Tongue (tissue), 2 donors: ENCODE results near the gene MIEF2. TPM values are rescaled to one million over a fixed set of nuclear protein-coding genes. Genes with fewer than 3 reads are reported as not detected.

Experiments
- DNase-seq: peaks from one replicate; pipeline ENCODE4 v3.0.0-alpha.2; 2015
- total RNA-seq: library from RNA; depleted of rRNA; stranded (reverse); fragments of >200 nt; gene quantifications from one replicate; pipeline ENCODE4 v1.2.3, GENCODE V29; 2014

MIEF2 gene
- total RNA-seq, 1 donor from 2014 or later = 26.6 TPM

DNA sequence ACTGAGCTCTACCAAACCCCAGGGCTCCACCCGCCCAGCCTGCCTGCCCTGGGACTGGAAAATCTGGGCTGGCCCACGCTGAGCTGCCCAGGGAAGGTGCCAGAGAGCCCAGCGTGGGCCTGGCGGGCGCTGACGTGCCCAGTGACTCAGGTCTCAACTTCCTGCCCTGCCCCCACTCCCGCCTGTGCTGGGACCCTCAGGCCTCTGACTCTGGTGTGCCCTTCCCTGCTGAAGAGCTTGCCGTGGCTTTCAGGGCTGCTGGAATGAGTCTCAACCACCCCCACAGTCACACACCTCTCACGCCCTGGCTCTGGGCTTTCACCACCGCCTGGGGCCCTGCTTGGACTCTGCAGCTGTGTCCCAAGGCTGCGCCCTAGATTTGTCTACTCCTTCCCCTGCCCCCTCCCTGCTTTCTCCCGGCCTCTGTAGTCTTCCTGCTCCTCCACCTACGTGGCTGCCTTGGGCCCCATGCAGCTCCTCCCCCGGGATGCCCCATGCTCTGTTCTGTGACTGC is 24.7 kb upstream of the MIEF2 start:
- DNase-seq = no peak

DNA sequence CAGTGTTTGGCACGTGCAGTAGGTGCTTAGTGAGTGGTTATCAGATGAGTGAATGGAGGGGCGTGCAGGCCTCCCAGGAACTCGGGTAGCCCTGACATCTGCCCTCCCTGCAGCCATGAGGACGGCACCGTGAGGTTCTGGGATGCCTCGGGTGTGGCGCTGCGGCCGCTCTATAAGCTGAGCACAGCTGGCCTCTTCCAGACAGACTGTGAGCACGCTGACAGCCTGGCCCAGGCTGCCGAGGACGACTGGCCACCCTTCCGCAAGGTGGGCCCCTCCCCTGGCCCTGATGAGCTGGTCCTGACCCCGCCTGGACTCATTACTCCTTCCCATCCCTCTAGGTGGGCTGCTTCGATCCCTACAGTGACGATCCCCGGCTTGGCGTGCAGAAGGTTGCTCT is 24.0 kb upstream of the MIEF2 start:
- DNase-seq = no peak

DNA sequence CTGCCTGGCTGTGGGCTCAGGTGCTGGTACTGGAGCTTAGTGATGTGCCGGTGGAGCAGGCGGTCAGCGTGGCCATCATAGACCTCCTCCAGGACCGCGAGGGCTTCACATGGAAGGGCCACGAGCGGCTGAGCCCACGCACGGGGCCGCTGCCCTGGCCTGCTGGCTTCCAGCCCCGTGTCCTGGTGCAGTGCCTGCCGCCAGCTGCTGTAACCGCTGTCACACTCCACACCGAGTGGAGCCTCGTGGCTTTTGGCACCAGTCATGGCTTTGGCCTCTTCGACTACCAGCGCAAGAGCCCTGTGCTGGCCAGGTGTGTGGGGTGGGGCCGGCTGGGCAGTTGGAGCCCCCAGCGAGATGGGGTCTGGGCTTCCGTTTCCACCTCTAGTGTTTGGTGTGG is 23.0 kb upstream of the MIEF2 start:
- DNase-seq = no peak

DNA sequence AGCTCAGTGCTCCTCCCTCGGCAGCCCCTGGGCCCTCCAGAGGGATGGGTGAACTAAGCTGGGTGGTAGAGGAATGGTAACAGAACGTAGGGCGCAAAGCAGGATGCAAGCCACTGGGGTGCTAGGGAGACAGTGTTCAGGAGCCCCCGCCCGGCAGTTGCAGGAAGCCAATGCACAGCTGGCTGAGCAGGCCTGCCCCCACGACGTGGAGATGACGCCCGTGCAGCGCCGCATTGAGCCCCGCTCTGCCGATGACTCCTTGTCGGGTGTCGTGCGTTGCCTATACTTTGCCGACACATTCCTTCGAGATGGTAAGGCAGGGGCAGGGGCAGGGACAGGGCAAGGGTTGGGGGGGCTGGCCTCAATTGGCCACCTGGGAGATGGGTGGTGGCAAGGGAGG is 22.2 kb upstream of the MIEF2 start:
- no peak for DNase-seq

DNA sequence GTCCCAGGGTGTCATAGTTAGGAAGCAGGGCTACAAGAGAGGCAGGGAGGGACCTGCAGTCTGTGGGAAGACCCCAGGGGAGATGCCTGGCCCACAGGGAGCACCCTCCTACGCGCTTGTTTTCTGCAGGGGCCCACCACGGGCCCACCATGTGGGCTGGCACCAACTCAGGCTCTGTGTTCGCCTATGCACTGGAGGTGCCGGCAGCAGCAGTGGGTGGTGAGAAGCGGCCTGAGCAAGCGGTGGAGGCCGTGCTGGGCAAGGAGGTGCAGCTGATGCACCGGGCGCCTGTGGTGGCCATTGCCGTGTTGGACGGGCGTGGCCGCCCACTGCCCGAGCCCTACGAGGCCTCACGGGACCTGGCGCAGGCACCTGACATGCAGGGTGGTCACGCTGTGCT is 20.0 kb upstream of the MIEF2 start:
- DNase-seq = no peak

DNA sequence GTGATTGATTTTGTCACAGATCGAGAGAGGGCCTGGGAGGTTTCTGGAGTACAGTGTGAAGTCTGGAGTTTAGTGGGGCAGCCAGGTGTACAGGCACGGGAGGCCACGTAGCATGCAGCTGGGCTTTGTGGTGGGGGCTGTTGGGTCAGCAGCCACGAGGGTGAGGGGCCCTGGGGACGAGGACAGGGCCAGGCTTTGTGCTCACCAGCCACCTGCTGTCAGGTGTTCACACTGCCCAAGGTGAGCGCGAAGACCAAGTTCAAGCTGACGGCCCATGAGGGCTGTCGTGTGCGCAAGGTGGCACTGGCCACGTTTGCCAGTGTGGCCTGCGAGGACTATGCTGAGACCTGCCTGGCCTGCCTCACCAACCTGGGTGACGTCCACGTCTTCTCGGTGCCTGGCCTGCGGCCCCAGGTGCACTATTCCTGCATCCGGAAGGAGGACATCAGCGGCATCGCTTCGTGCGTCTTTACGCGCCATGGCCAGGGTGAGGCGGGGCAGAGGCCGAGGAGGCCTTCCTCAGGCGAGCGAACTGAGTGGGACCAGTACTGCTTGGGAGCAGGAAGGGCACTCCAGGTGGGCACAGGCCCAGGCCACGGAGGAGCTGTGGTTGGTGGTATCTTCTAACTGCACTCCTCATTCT is 19.1 kb upstream of the MIEF2 start:
- DNase-seq = no peak

DNA sequence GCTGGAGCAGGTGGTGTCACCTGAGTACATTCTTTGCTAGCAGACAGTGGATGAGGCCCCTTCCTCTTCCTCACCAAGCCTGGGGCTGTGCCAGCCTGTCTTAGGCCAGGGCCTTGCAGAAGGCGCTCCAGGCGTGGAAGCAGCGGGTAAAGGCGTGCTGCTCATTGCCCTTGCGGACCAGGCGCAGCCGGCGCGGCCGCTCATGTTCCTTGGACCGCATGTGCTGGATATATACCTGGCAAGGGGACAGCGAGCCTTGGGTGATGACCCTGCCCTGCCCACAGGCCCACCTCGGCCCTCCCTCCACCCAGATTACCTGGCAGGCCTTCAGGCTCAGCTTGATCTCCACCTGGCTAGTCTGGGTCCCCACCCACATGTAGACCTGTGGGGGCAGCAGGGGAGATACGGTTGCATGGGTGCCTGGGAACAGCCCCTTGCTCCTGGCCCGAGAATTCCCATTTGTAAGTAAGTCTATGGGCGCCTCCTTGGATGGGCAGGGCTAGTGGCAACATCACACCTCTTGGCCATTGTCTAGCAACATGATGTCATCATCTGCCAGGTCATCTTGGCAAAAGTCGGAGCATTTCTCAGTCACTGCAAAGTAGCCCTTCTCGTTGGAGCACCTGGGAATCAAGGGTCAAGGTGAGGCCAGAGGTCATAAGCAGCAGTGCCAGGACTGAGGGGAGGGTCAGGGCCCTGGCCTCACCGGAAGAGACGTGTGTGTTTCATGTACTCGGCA is 15.3 kb upstream of the MIEF2 start:
- DNase-seq = no peak

DNA sequence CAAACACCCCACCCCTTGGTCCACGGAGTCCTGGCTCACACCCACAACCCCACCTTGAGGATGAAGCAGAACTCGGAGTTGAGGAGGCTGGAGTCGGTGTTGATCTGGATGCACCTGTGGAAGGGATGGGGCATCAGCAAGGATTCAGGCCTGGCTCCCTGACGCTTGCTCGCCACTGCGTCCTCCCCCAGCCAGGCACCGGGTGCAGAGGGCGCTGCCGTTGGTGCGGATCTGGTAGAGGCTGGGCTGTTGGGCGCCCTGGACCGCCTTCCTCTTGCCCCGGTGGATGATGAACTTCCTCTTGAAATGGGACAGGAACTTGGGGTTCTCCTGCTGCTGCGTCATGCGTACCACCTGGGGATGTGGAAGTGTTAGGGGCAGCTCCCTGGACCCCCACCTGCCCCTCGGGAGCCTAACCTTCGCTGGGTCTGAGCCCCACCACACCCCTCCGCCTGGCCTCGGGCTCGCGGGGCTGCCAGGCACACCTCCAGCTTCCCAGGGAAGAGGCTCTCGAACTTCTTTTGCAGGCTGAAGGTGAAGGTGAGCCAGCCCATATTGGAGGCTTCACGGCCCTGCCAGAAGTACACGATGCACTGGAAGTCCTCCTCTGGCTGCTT is 14.2 kb upstream of the MIEF2 start:
- no peak for DNase-seq

DNA sequence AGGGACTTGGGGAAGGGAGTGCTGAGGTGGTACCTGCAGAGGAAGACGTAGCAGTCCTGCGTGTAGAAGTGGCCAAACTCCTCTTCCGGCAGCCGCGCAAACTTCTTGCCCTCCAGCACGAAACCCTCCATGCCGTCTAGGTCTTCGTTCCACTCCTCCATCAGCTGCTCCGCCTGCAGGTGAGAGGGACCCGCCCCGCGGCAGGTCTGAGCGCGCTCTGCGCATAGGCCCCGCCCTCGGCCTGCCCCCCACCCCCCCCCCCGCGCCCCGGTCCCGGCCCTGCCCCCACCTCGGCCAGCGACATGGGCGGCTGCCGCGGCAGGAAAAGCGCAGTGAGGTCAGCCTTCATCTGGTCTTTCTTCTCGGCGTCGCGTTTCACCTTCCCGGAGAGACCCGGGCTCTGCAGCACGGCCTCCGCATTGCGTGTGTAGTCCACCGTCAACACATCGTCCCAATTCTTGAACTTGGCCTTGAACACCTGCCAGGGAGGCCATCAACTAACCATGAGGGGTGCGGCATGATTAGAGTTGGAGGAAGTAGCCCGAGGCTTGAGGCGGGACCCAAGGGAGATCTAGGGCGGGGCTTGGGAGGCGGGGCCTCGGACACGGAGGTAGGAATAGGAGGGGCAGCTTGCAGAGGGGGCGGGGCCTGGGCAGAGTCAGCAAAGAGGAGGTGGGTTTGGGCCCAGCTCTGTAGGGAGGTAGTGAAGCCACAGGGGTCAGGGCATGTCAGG is 13.4 kb upstream of the MIEF2 start:
- DNase-seq = peak; percentile 70

DNA sequence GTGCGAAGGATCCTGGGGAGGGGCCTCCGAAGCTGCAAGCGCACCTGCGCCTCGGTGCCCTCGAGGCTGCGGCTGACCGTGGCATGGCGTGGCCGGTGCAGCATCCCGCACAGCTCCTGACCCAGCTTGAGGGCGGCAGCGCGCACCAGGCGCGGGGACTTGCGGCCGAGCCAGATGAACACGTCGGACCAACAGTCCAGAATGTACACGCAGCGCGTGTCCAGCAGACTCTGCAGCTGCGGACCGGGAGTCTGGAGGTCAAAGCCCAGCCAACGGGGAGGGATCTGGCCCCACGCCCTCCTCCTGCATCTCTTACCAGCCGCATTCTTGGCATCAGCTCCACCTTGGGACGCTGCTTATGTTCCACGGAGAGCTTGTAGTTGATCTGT is 12.9 kb upstream of the MIEF2 start:
- no peak for DNase-seq

DNA sequence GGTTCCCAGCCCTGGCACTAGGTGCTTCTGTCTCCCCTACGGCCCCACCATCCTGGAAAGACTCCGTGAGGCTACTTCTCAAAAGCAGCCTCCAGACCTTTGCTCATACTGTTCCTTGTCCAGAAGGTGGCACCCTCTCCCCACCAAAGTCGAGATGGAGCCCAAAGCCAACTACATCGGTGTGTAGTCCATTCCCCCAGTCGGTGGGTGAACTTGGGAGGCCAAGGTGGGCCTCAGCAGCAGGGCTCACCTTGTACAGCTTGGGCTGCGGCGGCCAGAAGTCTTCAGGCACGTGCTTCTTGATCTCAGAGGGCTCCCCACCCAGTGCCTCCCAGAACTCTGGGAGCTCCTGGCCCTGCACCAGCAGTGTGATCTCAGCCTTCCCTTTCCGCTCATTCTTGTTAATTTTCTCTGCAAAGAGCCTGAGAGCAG is 12.1 kb upstream of the MIEF2 start:
- DNase-seq = peak; percentile 87

DNA sequence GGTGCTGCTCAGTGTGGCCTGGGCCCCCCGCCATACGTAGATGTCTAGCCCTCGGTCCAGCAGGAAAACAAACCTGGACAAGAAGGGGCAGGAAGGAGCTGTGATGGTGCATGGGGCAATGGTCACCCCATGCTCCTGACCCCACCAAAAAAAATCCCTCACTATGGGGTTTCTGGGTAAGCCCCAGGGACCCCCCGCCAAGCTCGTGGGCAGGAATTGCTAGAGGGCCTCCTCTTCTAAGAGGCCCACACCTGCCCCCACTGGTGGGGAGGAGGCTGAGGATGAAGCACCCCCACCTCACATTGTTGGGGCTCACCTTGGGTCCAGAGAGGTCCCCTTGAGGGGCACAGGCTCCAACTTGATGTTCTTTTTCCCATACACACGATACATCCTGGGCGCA is 11.7 kb upstream of the MIEF2 start:
- DNase-seq = no peak

DNA sequence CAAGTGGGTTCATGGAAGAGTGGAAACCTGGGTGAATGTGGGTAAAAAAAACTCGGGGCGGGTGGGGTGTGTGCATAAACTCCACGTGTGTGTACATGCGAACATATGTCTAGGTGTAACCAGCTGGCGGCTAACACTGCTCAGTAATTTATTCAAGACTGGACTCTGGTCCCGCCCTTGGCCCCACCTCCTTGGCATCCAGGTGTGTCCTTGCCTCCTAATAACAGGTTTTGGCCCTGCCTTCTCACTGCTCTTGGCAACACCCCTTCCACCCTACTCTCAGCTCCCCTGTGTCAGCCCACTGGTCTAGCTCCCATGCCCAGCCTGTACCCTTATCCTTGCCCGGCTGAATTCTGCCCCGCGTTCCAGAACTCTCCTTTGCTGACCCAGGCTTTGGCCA is 10.2 kb upstream of the MIEF2 start:
- DNase-seq = no peak

DNA sequence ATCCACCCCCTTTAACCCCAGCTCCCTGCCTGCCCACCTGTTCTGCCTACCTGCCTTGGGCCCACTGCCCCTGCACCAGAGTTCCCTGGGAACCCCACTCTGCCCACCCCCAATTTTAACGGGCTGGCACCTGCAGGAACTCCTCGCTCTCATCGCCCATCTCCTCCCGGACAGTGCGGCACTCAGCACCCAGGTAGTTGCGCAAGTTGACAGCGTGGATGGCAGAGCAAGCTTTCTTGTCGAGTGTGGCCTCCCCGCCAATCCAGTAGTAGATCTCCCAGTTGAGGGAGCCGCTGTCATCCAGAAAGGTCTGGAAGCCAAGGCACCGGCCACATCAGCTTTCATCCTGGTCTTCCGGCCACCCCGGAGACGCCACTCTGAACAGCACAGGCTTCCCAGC is 9.8 kb upstream of the MIEF2 start:
- DNase-seq = no peak

DNA sequence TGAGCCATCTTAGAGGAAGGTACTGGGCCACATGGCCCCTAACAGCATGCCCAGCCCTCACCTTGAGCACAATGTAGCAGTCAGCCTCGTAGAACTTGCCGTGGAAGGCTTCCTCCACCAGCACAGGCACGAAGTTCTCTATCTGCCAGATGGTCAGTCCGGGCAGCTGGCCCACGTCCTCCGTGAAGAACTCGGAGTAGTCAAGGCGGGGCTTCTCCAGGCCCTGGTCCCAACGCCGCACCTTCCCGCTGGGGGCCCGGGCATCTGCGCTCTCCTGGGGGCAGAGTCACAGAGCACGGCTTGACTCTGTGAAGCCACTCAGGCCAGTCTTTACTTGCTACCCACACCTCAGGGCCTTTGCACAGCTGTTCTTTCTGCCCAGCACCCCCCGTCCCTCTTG is 9.3 kb upstream of the MIEF2 start:
- DNase-seq = no peak

DNA sequence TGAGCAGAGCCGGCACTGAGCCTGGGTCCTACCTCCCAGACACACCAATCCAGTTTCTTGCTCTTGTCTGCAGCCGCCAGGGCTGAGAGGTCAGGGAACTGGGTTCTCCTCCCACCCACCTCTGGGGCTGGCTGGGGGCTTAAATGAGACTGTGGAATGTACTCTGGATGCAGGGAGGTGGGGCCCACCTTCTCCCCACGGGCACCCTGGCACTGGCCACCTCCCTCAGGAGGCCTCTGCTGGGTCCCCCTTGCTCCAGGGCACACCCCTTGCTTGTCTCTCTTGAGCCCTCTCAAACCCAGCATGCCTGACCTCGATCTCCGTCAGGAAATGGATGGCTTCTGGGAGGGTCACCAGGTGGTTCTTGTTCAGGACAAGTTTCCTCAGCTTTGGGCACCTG is 8.3 kb upstream of the MIEF2 start:
- DNase-seq = no peak

DNA sequence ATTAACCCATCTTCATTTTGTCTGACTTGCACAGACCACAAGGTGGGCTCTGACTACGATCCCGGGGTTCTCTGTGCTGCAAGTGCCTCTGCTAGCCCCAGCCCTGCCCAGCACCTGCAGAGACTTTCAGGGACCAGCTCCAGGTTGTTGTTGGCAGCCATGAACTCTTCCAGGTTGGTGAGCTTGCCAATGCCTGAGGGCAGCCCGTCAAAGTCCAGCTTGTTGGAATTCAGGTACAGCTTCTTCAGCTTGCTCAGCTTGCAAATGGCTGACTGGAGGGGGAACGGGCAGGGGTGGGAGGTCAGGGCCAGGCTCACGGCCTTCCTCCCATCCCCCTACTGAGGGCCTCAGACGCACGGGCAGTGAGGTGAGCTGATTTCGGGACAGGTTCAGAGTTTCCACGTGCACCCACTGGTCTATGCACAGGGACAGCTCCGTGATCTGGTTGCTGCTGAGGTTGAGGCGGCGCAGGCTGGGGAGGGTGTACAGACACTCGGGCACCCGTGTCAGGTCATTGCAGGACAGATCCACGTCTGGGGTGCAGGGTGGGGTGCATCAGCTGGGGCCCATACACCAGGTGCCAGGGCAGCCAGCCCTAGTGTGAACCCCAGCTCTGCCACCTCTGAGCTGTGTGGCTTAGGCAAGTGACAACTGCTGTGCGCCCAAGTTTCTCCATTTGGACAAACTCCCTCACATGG is 7.1 kb upstream of the MIEF2 start:
- DNase-seq = no peak

DNA sequence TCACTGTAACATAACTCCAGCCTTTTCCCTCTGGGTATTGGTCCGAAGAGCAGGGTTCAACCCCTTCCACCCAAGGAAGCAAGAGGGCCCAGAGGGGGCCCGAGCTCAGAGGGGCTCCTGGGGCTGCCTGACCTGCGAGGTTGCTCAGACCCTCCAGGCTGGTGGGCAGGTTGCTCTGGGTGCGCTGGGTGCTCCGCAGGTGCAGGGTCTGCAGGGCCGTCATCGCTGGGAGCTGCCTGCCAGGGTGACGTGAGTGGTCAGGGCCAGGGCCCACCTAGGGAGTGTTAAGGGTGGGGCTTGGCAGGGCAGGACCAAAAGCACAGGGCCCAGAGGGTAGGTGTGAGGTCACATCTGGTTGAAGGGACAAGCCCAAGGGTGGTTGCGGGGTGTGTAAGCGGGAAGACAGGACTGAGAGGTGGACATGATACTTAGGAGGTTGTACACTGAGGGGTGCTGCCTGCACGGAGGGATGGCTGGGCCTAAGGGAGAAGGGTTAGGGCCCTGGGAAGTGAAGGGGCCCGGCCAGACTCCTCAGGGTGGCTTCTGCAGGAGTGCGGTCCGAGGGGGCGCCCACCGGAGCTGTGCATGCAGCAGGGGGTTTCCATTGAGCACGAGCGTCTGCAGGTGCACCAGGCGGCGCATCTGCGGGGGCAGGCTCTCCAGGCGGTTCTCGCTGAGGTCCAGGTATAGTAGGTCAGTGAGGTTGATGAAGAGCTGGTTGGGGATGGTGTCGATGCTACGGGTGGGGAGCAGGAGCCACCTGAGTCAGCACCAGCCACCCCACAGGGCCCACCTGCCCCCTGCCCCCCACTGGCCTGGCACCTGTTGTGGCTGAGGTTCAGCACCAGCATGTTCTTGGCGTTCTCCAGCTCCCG is 6.3 kb upstream of the MIEF2 start:
- no peak for DNase-seq

DNA sequence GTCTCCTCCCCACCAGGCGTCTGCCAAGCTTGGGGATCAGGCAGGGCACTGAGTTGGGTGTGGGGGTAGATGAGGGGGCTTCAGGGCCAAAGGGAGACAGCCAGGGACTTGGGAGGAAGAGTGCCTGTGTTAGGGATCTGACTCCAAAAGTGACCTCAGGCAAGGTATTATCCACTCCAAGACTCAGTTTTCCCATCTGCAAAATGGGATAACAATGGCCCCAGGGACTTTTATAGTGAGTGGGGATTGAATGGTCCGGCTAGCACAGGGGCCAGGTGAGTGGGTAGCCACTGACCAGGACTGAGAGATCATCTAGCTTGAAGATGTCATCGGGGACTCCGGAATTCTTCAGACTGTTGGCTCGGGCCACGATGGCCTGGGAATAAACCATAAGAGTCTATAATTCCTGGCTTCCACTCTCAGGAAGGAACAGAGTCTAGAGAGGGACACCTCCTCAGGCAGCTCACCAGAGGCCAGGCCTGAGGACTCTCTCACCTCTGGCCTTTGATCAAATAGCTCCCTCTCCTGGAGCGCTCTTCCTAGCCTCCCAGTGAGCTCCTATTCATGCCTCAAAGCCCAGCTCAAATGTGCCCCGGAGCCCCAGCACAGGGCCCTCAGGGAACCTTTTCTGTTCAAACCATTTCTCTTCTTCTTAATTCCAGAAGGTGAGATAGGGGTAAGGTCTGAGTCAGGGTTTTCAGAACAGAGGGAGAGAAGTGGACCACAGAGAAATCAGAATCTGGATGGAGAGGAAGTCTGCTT is 5.4 kb upstream of the MIEF2 start:
- DNase-seq = no peak

DNA sequence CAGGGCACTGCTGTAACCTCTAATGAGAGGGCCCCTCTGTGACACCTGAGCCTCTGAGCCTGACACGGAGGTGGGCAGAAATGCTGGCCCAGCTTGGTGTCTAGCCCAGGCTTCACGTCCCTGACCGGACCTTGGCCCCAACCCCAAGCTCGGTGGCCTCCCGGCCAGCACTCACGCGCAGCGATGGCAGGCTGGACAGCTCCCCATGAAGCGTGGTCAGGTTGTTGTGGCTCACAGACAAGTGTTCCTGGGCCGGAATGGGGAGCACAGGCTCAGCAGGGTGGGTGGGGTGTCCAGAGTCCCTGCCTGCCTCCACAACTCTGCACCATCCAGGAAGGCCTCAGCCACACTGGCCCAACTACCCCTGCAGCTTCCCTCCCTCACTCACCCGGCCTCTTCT is 4.1 kb upstream of the MIEF2 start:
- DNase-seq = no peak

DNA sequence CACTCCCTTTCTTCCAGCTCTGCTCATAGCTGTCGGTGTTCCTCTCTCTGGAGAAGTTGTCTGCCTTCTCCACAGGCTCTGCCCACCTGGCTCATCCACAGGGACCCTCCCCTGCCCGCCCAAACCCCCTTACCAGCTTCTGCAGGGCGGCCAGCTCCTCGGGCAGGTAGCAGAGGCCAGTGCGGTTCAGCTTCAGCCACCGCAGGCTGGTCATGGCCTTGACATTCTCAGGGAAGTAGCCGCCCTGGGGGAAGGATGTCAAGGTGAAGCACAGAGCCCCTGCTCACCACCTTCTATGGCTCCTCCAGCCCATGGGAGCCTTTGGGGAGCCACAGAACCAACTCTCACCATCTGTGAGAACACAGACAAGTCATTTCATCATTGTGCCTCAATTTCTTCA is 3.7 kb upstream of the MIEF2 start:
- DNase-seq = no peak
